ENCODE measurements around the gene PARVA.

DNA sequence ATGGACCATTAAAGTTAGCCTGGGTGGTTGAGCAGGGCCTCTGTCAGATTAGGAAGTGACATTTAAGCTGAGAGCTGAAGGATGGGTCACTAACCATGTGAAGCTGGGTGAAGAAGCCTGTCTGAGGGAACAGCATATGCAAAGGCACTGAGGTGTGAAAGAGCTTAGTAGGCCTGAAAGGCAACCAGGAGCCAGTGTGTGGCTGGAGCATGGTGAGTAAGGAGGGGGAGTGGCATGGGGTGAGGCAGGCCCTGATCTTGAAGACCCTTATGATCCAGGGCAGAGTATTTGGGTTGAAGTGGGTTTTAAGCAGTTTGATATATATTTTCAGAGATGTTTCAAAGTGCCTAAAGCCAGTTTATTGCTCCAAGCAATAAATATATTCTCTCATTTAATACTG lies 48.8 kb downstream of the PARVA start:
- TF ChIP-seq POLR2A (IDR thresholded peaks at IDR 0.05; ENCODE audit: low read depth, low read length), result no peak
- no peak for TF ChIP-seq POLR2AphosphoS5 (IDR thresholded peaks at IDR 0.05; ENCODE audit: low read depth, low read length)
